ENCODE measurements around the gene LBR.

LBR gene

DNA sequence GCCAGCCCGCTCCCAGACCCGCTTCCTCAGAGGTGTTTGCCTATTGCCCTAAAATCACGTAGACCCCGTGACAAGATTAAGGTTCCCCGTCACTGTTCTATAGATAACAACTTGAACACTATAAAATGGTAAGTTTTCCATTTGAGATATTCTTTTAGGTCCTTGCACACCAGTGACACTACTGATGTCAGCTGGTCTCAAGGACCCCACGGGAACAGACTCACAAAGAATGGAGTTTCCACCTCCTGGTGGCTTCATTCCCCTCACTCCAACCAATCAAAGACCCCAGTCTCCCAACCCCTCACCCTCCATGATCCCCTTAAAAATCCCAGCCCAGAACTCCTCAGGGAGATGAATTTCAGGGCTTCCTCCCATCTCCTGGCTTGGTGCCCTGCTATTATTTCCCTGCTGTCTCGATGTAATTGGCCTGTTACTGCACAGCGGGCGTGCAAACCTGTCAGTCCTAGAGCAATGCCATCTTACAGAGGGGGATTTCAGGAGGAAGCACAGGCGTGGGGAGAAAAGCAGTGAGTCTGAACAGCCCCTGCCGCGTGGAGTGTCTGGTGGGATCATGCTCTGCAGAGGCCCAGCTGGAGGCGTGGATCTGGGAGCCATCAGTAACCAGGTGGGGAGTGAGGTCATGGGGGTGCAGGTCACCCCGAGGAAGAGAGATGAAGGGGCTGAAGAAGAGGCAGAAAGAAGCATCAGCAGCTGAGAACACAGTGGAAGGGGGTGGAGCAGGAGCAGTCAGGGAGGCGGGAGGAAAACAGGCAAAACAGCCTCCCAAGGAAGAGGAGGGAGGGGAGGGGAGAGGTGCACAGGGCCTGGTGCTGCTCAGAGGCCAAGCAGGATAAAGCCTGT is 35.1 kb upstream of the LBR start:
- peak; percentile 93 for DNase-seq

DNA sequence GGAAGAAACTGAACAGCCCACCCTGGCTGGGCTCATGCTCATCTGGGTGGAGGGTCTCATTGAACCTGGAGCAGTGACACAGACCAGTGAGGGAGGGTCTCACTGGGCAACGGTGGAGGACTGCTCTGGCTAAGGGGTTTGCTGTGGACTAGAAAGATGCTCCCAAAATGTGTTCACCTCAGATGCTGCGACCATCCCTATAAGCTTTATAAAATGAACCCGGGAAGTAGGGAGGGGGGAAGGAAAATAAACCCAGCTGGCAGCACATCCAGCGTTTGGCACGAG is 34.5 kb upstream of the LBR start:
- peak; percentile 79 for DNase-seq

DNA sequence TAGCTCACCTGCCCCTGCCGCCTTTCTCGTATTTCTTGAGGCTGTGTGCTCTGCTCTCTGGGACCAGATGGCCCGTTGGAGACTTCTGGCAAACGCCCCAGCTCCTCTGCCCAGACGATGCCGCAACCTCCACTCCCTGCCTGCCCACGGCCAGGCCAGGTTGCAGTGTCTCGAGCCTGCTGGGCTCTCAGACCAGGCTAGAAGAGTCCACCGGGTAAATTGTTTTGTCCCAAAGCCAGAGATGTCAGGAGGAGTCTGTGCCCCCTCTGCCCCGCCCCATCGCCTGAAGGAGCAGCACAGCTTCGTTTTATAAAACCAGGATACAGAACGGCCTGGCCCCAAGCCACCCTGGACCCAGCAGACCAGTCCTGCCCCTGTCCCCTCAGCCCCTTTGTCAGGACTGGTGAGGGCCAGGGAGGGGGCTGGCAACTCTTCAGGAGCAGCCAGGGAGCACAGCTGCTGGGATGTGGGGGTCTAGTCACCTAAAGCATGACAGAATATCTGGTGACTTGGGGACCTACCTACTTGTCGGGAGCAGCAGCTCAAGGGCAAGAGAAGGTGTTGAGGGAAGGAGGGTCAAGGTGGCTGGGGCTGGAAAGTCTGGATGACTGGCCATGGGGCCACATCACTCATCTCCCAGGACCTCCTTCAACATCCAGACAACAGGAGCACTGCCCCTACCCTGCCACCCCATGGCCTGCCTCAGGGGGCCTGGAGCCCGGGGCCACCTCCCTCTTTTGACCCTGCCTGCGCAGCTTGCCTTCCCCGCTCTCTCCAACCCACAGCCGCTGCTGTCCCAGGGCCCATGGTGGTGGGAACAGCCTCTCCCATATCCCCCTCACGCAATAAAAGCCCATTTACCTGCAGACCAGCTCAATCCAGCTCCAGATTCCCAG is 33.9 kb upstream of the LBR start:
- peak; percentile 64 for DNase-seq

DNA sequence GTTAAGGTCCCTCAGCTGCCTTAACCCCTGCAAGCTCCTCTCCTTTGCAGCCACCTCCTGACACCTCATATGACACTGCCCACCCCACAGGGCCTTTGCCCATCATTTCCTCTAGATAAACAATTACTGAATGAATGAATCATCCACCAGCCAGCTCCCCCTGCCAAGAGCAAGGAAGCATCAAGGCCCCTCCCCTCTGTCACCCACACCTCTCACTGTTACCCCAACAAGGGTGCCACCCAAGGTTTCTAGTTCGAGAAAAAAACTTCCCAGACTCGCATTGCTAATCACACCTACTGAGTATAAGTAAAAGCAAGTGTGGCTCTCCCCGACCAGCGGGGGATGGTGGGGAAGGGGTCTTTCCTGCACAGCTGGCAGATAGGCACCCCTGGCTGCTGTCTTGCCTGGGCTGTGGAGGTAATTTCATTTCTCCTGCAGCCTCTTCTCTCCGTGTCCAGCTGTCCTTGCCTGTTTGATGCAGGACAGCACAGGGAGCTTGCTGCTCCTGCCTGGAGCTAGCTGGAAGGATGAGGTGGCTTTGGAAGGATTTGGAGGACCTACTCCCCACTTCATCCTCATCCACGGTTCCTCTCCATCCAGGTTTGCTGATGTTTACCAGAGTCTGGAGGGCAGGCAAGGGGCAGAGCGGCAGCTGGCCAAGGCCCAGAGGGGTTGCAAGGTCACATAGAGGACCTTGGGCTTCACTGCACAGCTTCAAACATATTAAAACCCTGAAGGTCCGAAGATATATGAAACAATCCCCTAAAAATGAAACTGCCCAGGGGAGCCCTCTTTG is 33.1 kb upstream of the LBR start:
- no peak for DNase-seq

DNA sequence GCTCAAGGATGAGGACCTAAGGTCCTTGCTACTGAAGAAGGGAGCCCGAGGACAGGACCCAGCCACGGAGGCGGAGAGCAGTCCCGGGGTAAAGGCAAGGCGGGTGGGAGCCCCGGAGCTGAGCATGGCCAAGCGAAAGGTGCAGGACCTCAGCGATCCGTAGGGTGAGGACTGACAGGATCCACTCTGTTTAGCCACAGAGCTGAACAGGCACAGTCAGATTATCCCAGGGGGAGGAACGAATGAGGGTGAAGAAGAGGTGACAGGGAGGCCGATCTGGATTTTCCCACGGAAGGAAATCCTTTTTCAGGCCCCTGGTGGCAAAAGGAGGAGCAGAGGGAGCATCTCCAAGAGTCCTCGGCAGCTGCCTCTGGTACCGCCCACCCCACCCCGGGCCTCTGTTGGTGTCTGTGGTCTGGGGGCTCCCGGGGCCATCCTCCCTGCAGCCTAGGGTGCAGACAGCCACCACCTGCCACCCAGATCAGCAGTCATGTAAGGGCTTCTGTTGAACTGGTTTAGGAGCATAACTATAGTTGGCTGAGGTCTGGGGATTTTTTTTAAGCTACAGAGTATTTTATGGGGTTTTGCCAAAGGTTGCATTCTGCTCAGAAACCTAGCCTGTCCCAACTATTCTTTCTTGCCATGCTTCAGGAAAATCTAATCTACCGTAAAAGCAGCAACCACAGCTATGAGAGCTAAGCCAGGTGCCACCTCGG is 32.3 kb upstream of the LBR start:
- no peak for DNase-seq

DNA sequence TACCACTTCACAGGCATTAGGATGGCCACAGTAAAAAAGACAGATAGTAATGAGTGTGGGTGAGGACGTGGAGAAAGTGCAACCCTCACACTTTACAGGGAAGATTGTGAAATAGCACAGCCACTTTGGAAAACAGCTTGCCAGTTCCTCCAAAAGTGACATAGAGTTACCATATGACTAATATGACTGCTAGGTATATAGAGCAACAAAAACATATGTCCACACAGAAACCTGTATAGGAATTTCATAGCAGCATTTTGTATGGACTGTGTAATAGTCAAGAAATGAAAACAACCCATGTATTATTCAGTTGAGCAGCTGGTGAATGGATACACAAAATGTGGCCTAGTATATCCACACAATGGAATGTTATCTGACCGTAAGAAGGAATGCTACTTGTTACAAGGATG is 30.4 kb upstream of the LBR start:
- DNase-seq: no peak

DNA sequence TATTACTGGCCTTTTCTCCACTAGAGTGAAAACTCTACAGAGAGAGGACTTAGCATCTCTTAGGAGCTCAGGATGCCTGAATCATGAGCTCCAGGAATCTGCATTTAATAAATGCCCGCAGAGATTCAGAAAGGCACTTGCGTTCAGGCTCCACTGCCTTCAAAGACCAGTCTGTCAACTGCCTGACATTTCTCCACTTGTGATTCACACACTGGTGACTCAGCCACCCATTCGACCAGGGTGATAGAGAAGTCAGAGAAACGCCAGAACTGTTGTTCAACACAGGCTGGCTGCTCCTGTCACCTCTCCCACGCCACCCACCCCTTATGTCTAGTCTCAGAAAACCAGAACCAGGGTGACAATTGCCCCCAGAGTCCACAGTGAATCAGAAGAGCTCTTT is 26.9 kb upstream of the LBR start:
- DNase-seq: no peak

DNA sequence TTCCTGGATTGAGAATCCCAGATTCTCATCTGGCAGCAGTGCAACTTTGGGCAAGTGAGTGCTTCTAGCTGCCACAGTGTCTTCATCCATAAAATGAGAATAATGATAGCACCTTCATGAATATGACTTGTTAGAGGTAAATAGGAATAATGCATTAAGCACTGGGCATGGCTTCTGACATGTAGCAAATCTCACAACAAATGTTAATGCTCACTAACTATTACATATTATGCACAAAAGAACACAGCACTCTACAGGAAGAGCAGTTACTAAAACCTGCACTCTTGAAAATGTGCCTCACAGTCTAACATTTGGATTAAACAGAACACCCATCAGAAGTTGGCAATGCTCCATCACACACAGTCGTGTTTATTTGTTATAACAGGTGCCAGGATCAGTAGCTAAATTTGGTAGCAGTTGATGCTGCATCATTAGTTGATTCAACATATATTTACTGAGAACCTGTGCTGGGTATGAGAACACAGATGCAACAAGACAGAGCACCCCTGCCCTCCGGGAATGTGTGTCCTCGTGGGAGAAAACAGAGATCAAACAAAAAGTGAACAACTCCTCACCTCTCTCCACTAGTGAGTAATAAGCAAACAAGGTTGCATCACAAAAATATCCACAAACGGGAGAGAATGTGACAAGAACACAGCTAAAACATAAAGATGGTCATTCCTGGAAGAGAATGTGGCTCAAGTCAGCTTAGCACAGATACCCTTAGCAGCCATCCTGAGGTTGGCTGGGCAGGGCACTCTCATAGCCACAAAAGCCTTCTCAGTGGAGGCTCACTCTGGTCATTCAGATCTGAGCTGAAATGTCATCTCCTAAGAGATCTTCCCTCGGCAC is 26.2 kb upstream of the LBR start:
- DNase-seq: peak; percentile 90

DNA sequence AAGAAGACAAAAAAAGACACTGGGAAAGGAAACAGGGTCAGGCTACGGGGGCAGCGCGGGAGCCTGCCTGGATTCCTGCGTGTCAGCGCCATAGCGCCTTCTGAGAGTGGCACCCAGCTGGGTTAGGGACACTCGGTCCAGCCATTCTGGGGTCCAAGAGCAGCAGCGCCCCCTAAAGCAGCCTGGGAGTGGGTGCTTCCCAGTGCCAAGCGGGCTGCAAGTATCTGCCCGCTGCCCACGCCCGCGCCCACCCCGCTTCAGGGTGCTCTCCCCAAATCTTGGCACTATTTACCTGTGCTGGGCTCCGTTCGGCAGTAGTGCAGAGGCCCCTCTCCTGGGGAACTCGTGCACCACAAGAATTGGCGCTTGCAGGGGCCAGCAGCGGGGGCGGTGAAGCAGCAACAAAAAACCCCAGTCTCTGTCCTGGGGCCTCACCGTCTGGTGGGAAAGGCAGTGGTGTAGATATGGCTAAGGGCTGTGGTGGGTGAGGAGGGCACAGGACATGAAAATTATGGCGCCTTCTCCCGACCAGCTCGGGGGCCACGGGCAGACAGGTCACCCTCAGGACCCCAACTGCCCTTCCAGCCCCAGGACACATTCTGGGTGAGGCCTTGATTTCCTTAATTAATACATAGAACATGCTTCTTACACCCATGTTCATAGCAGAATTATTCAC is 24.1 kb upstream of the LBR start:
- DNase-seq: no peak

DNA sequence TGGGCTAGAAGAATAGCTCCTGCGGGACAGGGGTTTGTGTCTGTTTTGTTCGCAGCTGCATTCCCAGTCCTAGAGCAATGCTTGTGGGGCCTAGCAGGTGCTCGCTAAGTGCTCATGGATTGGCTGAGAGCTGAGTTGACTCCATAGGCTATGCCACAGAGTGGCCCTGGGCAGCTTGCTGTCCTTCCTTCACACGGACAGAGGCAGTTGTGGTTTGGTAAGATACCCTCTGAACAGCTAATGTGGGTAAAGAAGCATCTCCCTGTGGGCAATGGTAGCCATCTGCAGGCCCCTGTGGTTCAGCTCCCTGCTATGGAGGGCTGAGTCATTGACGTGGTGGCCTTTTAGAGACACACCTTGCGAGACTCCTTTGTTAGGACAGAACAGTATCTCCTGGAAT is 23.5 kb upstream of the LBR start:
- DNase-seq: no peak

DNA sequence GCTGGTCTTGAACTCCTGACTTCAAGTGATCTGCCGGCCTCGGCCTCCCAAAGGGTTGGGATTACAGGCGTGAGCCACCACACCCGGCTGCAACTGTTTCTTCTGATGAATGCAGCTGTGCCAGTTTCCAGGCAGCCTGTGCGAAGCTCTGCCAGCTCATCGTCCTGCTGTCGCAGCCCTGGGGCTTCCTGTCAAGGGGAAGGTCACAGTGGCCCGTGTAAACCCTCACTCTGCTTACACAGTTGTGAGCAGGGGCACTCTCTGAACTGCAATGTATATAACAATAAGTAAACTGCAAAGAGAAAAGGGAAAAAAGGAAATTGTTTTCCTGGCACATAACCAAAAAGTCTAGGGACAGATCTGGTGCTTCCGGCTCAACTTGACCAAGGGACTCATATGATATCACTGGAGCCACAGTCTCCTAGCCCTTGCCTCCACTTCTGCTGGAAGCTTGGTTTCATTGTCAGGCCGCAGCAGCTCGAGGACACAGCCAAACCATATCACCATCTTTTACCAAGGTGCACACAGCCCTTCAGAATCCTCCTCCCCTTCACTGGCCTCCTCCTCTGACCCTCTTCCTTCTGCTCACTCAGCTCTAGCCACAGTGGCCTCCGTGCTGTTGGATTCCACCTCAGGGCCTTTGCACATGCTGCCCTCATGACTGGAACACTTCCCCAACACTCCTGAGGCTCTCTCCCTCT is 22.8 kb upstream of the LBR start:
- no peak for DNase-seq

DNA sequence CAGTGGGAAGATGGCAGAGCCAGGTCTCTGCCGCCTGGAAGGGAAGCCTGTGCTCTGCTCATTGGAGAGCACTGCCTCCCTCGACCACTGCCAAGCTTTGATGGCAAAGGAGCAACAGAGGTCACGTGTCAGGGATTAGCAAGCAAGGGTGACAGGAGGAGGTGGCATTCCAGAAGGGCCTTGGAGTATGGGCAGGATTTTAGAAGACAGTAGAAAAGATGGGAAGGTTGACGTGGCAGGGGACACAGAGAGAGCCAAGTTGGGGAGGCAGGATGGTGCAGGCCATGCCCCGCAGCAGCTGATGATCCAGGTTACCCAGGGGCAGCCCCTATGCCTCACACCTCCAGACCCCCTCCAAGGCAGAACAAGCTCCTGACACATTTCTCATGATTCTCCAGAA is 21.9 kb upstream of the LBR start:
- DNase-seq: no peak

DNA sequence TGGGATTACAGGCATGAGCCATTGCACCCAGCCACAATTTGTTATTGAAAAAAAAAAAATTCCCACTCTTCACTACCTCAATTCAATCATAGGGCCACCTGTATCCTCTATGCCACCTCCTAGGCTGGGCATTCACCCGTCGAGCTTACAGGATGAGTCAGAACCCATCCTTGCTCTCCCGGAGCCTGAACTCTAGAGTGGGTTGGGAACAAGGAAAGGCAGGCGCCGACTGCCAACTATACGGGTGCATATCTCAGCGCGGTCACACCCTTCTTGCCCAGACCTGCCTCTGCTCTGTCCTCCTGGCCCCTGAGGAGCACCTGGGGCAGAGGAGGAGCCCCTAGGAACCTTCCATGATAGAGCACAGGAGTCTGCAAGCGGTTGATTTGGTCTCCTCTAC is 21.4 kb upstream of the LBR start:
- no peak for DNase-seq

DNA sequence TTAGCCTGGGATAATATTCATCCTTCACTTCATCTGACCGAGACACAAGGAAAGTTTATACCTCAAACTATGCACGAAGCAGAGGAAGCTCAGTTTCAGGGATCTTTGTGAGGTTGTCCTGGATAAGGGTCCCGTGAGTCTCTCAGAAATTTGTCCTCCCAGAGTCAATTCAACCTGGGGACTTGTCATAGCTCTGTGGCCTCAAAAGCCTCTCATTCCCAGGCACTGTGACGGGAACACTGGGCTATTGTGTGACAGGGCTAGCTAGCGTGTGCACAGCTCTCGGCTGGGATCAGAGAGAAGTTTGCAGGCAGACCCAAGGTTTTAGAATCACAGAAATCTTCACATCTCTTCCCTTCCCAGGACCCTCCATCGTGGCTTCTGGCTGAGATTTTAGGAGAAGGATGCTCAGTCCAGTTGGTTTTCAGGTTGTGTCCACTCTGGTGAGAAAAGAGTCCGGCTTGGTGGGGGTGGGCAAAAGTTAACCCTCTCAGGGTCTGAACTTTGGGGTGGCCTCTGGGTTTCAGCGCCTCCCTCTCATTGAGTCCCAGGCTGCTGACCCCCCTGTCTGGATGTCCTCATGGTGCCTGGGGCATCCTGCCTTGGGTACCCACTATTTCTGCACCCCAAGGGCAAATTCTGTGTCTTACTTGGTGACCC is 20.4 kb upstream of the LBR start:
- DNase-seq: no peak

DNA sequence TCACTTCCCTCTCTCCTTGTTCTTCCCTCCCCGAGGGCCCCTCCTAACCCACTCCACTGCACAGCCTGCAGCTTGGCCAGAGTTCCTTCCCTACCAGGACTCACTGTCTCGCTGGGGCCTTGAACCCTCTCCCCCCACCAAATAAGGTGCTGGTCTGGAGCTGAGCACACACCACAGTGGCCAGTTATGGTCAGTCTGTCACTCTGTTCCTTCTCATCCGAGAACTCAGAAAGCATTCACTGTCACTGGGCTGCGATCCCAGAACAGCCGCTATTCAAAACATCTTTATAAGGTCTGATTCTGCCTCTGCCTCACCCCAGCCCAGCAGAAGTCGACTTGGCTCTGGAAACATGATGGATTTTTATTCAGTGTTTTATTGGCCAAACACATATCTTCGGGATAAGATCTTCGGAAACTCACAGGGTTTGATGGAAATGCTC is 19.8 kb upstream of the LBR start:
- no peak for DNase-seq

DNA sequence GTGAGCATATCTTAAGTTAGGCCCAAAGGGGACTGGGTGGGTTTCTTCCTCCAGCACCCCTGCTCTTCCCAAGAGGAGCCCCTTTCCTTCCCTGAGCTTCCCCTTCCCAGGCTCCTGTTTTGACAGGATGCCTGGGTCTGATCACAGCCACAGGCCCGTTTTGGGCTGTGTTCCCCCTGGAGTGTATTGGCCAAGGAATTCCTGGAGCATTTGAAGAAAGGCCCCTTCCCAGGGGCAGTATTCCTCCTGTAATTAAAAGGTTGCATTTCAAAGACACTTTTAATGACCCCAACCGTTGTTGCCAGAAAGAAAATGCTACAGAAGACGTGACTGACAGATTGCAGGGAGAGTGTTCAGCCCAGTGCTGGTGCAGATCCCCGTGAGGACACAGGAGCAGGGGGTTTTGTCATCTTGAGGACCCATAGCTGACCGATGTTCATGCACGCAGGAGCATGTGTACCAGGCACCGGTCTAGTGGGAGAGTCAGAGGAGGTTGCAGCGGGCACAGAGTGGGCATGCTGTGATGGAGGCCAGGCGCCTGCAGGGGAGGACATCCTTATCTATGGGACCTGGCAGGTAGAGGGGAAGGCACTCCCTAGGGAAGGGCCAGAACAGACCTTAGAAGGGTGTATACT is 19.3 kb upstream of the LBR start:
- no peak for DNase-seq

DNA sequence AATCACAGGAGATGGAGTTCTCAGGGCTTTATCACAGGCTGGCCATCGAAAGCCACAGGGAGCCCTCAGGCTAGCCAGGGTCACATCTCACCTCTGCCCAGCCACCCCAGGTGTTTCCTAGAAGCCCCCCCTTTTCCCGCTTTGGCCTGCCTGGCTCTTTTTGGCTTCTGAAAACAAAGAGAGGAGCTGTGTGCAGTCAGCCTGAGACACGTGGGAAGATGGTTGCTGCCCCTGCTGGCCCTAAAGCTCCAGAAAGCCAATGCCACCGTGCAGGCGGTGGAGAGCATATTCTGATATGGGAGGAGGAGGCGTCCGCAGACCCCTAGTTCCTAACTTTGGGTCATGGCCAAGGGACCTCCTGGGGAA is 18.7 kb upstream of the LBR start:
- DNase-seq: no peak

DNA sequence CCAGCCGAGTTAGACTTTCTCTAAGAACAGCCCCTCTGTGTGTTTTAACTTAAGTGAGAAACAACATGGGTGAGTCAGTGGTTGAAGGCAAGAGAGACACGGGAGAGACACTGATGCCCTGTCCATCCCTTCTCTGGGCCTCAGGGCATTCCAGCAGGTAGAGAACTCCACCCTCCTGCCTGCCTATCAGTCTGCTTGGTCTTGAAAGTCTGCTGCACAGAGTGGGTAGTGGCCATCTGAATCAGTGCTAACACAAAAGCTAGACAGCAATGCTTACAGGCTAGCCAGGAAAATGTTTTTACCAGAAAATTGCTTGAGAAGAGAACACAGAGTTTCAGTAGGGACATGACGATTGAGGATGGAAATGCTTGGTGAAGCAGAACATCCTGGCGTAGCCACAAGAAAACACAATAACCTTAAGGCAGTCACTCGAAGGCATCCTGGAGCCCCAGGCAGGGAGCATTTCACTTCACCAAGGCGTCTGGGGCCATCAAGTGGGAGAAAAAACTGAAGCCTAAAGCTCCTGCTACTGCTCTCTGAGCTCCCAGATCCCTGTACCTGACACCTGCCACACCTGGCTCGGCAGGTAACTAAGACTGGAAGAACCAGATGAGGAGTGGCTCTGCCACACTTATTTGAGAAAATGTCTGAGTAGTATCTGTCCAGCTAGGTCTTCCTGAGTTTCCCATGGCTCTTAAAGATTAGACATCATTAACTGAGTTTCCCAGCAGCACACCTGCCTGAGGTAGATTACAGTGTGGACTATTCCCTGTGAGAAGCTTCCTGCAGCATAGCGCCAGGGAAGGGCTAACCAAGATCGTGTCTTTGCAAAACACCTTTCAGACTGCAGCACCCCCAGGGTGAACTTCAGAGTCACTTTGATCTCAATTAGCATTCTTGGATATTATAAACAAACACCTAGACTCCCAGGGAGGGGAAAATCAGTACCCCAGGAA is 18.1 kb upstream of the LBR start:
- no peak for DNase-seq

Data from NCI-H1092 (cell line).